Measurements from ENCODE around the gene RNFT1. TPM values are rescaled to one million over a fixed set of nuclear protein-coding genes. Genes with fewer than 3 reads are reported as not detected.
"Not testable (repeated sequence)": the region's sequence is repeated elsewhere in the genome, so short reads cannot be mapped to it uniquely, and the experiment has no call there.

The RNFT1 gene, protein sequence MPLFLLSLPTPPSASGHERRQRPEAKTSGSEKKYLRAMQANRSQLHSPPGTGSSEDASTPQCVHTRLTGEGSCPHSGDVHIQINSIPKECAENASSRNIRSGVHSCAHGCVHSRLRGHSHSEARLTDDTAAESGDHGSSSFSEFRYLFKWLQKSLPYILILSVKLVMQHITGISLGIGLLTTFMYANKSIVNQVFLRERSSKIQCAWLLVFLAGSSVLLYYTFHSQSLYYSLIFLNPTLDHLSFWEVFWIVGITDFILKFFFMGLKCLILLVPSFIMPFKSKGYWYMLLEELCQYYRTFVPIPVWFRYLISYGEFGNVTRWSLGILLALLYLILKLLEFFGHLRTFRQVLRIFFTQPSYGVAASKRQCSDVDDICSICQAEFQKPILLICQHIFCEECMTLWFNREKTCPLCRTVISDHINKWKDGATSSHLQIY
- total RNA-seq: 10 to 100 TPM in 5 of 6 donors, 1 to 10 TPM in 1; 5.8 to 40.3 (median 28.8) TPM

DNA sequence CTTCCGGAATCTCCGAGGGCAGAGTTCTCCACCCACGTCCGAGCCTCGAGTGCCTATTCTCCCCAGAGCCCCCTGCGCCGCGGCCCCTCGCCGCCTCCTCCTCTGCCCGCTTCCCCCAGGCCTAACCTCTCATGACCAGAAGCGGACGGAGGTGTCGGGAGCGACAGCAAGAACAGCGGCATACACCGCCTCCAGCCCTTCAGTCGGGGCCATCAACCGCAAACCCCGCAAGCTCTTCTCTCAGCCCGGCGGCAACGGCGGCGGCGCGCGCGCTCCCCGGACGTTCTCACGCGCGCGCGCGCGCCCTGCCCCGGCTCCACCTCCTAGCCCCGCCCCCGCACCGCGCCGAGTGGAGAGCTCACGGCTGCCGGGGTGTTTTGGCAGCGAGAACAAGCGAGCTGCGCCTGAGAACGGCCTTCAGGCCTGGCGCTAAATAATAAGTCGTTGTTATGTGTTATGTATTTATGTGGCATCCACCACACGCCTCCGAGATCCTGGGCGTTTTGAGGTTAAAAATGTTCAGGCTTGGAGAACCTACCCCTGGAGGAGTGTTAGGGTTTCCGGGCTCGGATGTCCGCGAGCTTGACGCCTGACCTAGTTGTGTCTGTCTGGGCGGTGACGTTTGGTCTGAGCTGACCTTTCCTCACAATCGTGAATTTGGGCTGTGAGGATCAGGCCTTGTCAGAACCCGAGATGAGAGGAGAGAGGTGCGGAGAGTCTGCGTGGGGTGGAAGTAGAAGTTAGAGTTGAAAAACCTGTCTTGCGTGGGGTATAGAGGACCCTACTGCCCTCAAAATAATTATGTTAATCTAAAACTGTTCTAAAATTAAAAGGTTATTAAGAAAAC lies at the start of gene RNFT1:
TSS of gene RNFT1 (minus strand) at position 259 of the 847 bp plus-strand sequence. CDS start at position 182, 77 bp downstream.
- DNase-seq (peak; percentile 92 to 99), ATAC-seq (ENCODE audit: low FRiP score in 2 of 2) (peak; percentile 97 to 99)
- H3K4me3 ChIP-seq: peak within 1 kb of the TSS; percentile 56 to 85 (median 78)
- H3K4me1 ChIP-seq: peaks cover 10 to 18% (median 17%) of the 10 kb centered on the region in 4 donors
- no peaks in the 10 kb centered on the region for H3K27me3 ChIP-seq
- TF ChIP-seq POLR2A (IDR thresholded peaks at IDR 0.05) (peak in 3 of 4 donors; percentile 50 to 89 (median 70)), CTCF (IDR thresholded peaks at IDR 0.05) (peak in 1 of 6 experiments; percentile 11), EP300 (IDR thresholded peaks at IDR 0.05) (no peak), POLR2AphosphoS5 (IDR thresholded peaks at IDR 0.05) (peak; percentile 49 to 64)
- H3K36me3 ChIP-seq: no peaks in the 10 kb centered on the region
- H3K27ac ChIP-seq: peak within 1 kb of the TSS; percentile 89 to 97 (median 94)
- H3K9me3 ChIP-seq: no peaks in the 10 kb centered on the region
- WGBS, 2 donors: 4 to 10% methylated on average over 18 to 43 of the region's 67 CpGs

DNA sequence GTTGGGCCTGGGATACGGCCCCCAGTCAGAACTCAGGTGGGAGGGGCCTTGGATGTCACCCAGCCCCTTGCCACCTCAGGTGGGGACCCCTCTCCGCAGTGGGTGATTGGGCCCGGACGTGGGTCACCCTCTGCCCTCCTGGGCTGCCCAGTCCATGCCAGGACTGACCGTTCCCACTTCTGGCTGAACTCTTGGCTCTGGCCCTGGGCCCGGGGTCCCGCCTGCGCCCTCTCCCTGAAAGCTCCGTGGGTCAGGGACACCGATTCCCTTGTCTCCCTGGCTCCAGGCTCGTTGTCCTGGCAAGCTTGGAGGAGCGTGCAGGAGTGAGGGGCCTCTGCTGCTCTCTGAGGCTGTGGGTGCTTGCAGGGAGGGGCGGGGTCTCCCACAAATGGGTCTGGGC lies 44.8 kb upstream of the RNFT1 start:
- not testable (repeated sequence) for ATAC-seq (ENCODE audit: low FRiP score in 2 of 2)

DNA sequence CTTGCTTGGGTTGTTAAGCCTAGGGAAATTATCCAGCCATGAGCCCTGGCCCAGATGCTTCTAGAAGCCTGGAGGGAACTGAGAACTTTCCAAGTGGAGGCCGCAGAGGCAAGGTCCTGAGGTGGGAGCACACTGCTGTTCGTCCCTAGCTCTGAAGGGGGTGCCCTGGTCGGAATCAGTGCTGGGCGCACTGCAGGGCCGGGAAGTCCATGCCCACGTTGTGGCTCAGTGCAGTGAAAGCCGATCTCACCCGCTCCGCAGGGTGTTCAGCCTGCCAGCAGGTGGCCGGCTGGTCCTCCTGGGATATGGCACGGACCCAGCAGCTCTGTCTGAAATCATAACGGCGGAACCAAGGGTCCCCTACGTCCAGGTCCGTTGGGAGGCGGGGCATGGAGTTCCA lies 43.8 kb upstream of the RNFT1 start:
- H3K36me3 ChIP-seq: not testable (repeated sequence)
- peak in 1 of 2 donors; percentile 65 for DNase-seq

More for the DNA sequence above, 44.8 kb upstream of the RNFT1 start:
- DNase-seq, H3K27me3 ChIP-seq, H3K4me3 ChIP-seq, H3K9me3 ChIP-seq, H3K36me3 ChIP-seq, H3K27ac ChIP-seq, H3K4me1 ChIP-seq: not testable (repeated sequence)
- 86% methylated on average over 6 of the region's 13 CpGs; no CpG with 5 or more reads in 1 of the 2 donors for WGBS, 2 donors

GRCh38 chr17:60006160-60006559 lies 41.6 kb upstream of the RNFT1 start:
- Histone ChIP-seq H3K4me3 (no peak overlapping the region), H3K9me3 (no peaks in the 10 kb centered on the region), H3K4me1 (no peaks in the 10 kb centered on the region), H3K27me3 (no peaks in the 10 kb centered on the region), H3K27ac (no peak overlapping the region), H3K36me3 (no peaks in the 10 kb centered on the region)
- ATAC-seq (ENCODE audit: low FRiP score in 2 of 2) (no peak), DNase-seq (no peak)
- 90 to 96% methylated on average over 13 of the region's 13 CpGs for WGBS, 2 donors
- TF ChIP-seq EP300 (IDR thresholded peaks at IDR 0.05) (no peak), POLR2AphosphoS5 (IDR thresholded peaks at IDR 0.05) (no peak), CTCF (IDR thresholded peaks at IDR 0.05) (no peak), POLR2A (IDR thresholded peaks at IDR 0.05) (no peak)

More for the DNA sequence above, 43.8 kb upstream of the RNFT1 start:
- not testable (repeated sequence) for H3K4me3 ChIP-seq; H3K4me1 ChIP-seq; H3K9me3 ChIP-seq; ATAC-seq (ENCODE audit: low FRiP score in 2 of 2); H3K27ac ChIP-seq; H3K27me3 ChIP-seq
- no CpG with 5 or more reads among the region's 16 CpGs for WGBS, 2 donors

DNA sequence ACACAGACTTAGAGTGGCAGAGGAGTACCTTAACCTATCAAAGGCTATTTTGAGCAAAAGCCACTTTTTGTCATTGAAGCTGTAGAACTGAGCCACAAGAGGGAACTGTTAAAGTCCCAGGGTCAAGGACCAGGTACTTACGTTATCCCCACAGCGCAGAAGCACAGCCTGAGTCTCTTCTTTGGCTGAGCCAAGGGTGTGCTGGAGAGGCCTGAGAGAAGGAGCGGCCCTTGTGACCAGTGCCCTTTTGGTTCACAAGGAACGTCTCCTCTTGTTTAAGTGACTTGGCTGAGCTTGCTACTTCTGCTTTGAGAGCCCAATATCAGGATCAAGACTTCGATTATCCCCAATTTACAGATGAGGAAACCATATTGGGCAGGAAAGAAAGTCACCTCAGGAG lies 40.0 kb upstream of the RNFT1 start:
- 59 to 67% methylated on average over 5 of the region's 5 CpGs for WGBS, 2 donors
- H3K27me3 ChIP-seq; H3K36me3 ChIP-seq; H3K27ac ChIP-seq; H3K4me1 ChIP-seq; H3K4me3 ChIP-seq; ATAC-seq (ENCODE audit: low FRiP score in 2 of 2); H3K9me3 ChIP-seq: not testable (repeated sequence)
- DNase-seq: peak in 1 of 2 donors; percentile 64

DNA sequence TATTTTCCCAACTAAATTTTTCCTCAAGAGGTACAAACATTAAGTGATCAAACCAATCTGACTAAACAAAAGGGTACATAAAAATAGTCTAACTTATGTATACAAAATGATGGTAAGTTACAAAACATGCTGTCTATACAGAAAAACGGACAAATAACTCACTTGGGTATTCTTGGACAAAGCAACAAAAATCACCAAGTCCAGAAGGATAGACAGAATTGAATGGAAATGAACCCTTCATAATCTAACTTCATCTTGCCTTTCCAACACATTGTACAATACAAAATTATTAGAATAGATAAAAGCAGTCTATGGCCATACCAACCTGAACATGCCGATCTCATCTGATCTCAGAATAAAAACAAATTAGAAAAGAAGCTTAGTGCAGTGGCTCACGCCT lies 37.9 kb upstream of the RNFT1 start:
- not testable (repeated sequence) for H3K36me3 ChIP-seq; DNase-seq; H3K9me3 ChIP-seq; H3K4me3 ChIP-seq; H3K27ac ChIP-seq; H3K4me1 ChIP-seq; H3K27me3 ChIP-seq; ATAC-seq (ENCODE audit: low FRiP score in 2 of 2)
- WGBS, 2 donors: 87 to 97% methylated on average over 3 of the region's 3 CpGs

DNA sequence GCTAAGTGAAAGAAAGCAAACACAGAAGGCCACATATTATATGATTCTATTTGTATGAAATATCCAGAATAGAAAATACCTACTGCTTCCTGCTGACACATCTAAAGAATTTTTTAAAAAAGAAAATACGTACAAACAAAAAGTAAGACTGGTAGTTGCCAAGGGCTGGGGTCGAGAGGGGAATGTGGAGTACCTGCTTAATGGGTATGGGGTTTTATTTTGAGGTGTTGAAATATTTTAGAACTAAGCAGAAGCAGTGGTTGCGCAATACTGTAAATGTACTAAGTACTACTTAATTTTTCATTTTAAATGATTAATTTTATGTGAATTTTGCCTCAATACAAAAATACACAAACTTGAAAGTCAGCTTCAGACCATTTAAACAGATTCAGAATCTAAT lies 32.1 kb upstream of the RNFT1 start:
- not testable (repeated sequence) for ATAC-seq (ENCODE audit: low FRiP score in 2 of 2); H3K9me3 ChIP-seq; H3K27me3 ChIP-seq; H3K27ac ChIP-seq; H3K4me3 ChIP-seq; H3K4me1 ChIP-seq; H3K36me3 ChIP-seq; DNase-seq
- WGBS, 2 donors: 63 to 70% methylated on average over 3 of the region's 3 CpGs

- H3K4me1 ChIP-seq; DNase-seq; H3K36me3 ChIP-seq; H3K27ac ChIP-seq; H3K9me3 ChIP-seq; H3K27me3 ChIP-seq; H3K4me3 ChIP-seq; ATAC-seq (ENCODE audit: low FRiP score in 2 of 2): not testable (repeated sequence)
- WGBS, 2 donors: 88 to 96% methylated on average over 4 to 6 of the region's 6 CpGs
Measured at GRCh38 chr17:59975166-59975565, 10.6 kb upstream of the RNFT1 start.

GRCh38 chr17:59973483-59973882 lies 8.9 kb upstream of the RNFT1 start:
- not testable (repeated sequence) for ATAC-seq (ENCODE audit: low FRiP score in 2 of 2); H3K36me3 ChIP-seq; H3K27ac ChIP-seq; H3K4me3 ChIP-seq; DNase-seq; H3K4me1 ChIP-seq; H3K27me3 ChIP-seq; H3K9me3 ChIP-seq
- WGBS, 2 donors: 87 to 97% methylated on average over 8 of the region's 8 CpGs

Measured in upper lobe of left lung (tissue), 6 donors.